ENCODE results near the gene RFTN2. TPM values are rescaled to one million over a fixed set of nuclear protein-coding genes. Genes with fewer than 3 reads are reported as not detected.
"Not testable (repeated sequence)": the region's sequence is repeated elsewhere in the genome, so short reads cannot be mapped to it uniquely, and the experiment has no call there.

RFTN2 gene
- total RNA-seq, 4 donors from 2014 or later: 1.1 to 6.3 (median 3.2) TPM

DNA sequence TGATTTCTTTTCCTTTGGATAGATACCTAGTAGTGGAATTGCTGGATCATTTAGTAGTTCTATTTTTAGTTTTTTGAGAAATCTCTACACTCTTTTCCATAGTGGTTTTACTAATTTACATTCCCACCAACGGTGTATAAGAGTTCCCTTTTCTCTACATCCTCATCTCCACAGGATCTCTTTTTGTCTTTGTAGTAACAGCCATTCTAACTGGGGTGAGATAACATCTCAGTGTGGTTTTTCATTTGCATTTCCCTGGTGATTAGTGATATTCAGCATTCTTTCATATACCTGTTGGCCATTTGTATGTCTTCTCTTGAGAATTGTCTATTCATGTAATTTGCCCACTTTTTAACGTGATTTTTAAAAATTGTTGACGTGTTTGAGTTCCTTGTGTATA is 13.8 kb downstream of the RFTN2 start:
- TF ChIP-seq POLR2A (IDR thresholded peaks at IDR 0.05) (no peak), CTCF (IDR thresholded peaks at IDR 0.05 in 4 of 5, conservative IDR thresholded peaks at IDR 0.05 in 1 of 5) (no peak)
- no peak overlapping the region for H3K4me3 ChIP-seq
- ATAC-seq: no peak
- no peak for DNase-seq
- no peaks in the 10 kb centered on the region for H3K4me1 ChIP-seq
- H3K27me3 ChIP-seq: no peaks in the 10 kb centered on the region
- no peak overlapping the region for H3K27ac ChIP-seq
- H3K9me3 ChIP-seq: peaks cover 0 to under 1% (median 0%) of the 10 kb centered on the region in 3 donors
- in situ Hi-C loops (cut with MboI; ENCODE audit: low sequenced_read_pairs in 4 of 4) (no loop called here), intact Hi-C loops (cut with DNase I; ENCODE audit: low total_unique reads) (no loop called here)
- no peaks in the 10 kb centered on the region for H3K36me3 ChIP-seq

GRCh38 chr2:197657562-197657961 is 17.8 kb downstream of the RFTN2 start:
- Histone ChIP-seq H3K9me3 (no peaks in the 10 kb centered on the region), H3K27me3 (no peaks in the 10 kb centered on the region), H3K27ac (no peak overlapping the region), H3K4me3 (no peak overlapping the region), H3K4me1 (no peaks in the 10 kb centered on the region), H3K36me3 (no peaks in the 10 kb centered on the region)
- no peak for TF ChIP-seq CTCF (IDR thresholded peaks at IDR 0.05 in 4 of 5, conservative IDR thresholded peaks at IDR 0.05 in 1 of 5)
- no peak for TF ChIP-seq POLR2A (IDR thresholded peaks at IDR 0.05)
- DNase-seq (no peak), ATAC-seq (no peak)
- intact Hi-C loops (cut with DNase I; ENCODE audit: low total_unique reads): no loop called here
- in situ Hi-C loops (cut with MboI; ENCODE audit: low sequenced_read_pairs in 4 of 4): no loop called here

GRCh38 chr2:197647961-197648690 is 27.3 kb downstream of the RFTN2 start:
- no peak overlapping the region for H3K4me3 ChIP-seq
- no peak for DNase-seq
- no peak for TF ChIP-seq CTCF (IDR thresholded peaks at IDR 0.05 in 4 of 5, conservative IDR thresholded peaks at IDR 0.05 in 1 of 5)
- in situ Hi-C loops (cut with MboI; ENCODE audit: low sequenced_read_pairs in 4 of 4) (no loop called here), intact Hi-C loops (cut with DNase I; ENCODE audit: low total_unique reads) (no loop called here)
- no peaks in the 10 kb centered on the region for H3K4me1 ChIP-seq
- ATAC-seq: no peak
- no peak overlapping the region for H3K27ac ChIP-seq
- H3K27me3 ChIP-seq: no peaks in the 10 kb centered on the region
- H3K36me3 ChIP-seq: no peaks in the 10 kb centered on the region
- H3K9me3 ChIP-seq: no peaks in the 10 kb centered on the region

GRCh38 chr2:197641666-197642065 is 33.7 kb downstream of the RFTN2 start:
- intact Hi-C loops (cut with DNase I; ENCODE audit: low total_unique reads): no loop called here
- no peak for ATAC-seq
- no peaks in the 10 kb centered on the region for H3K4me1 ChIP-seq

GRCh38 chr2:197640571-197641122 is 34.7 kb downstream of the RFTN2 start:
- in situ Hi-C loops (cut with MboI; ENCODE audit: low sequenced_read_pairs in 4 of 4); H3K36me3 ChIP-seq; ATAC-seq; H3K4me3 ChIP-seq; H3K27ac ChIP-seq; DNase-seq; intact Hi-C loops (cut with DNase I; ENCODE audit: low total_unique reads); H3K9me3 ChIP-seq; H3K4me1 ChIP-seq; H3K27me3 ChIP-seq: not testable (repeated sequence)

More at GRCh38 chr2:197641666-197642065, 33.7 kb downstream of the RFTN2 start:
- Histone ChIP-seq H3K27me3 (no peaks in the 10 kb centered on the region), H3K9me3 (no peaks in the 10 kb centered on the region), H3K36me3 (peaks cover 0 to 5% of the 10 kb centered on the region in 2 donors), H3K4me3 (no peak overlapping the region), H3K27ac (no peak overlapping the region)
- no peak for TF ChIP-seq CTCF (IDR thresholded peaks at IDR 0.05 in 4 of 5, conservative IDR thresholded peaks at IDR 0.05 in 1 of 5)
- no peak for TF ChIP-seq POLR2A (IDR thresholded peaks at IDR 0.05)
- in situ Hi-C loops (cut with MboI; ENCODE audit: low sequenced_read_pairs in 4 of 4): no loop called here
- DNase-seq: no peak
